Measurements from ENCODE around the gene RRAGD. TPM values are rescaled to one million over a fixed set of nuclear protein-coding genes. Genes with fewer than 3 reads are reported as not detected.

Gene RRAGD
- total and polyA plus RNA-seq, 3 donors from 2014 or later: 17.0 to 27.0 (median 19.4) TPM

- H3K9me3 ChIP-seq: no peaks in the 10 kb centered on the region
- no peaks in the 10 kb centered on the region for H3K27me3 ChIP-seq
- TF ChIP-seq POLR2A (IDR thresholded peaks at IDR 0.05): no peak
- no peak for TF ChIP-seq CTCF (IDR thresholded peaks at IDR 0.05)
- H3K27ac ChIP-seq: no peak overlapping the region
- no peaks in the 10 kb centered on the region for H3K4me1 ChIP-seq
- DNase-seq: no peak
- 78 to 81% methylated on average over 2 of the region's 2 CpGs for WGBS, 2 donors
- no peak overlapping the region for H3K4me3 ChIP-seq
- no peaks in the 10 kb centered on the region for H3K36me3 ChIP-seq (ENCODE audit: low read depth, missing control alignments)
- intact Hi-C loops (cut with DNase I; ENCODE audit: low total_unique reads): no loop called here
These were observed 42.2 kb upstream of the RRAGD start for GRCh38 chr6:89454300-89454699.

- no peaks in the 10 kb centered on the region for H3K4me1 ChIP-seq
- no peaks in the 10 kb centered on the region for H3K27me3 ChIP-seq
- no peaks in the 10 kb centered on the region for H3K9me3 ChIP-seq
- WGBS, 2 donors: 83 to 89% methylated on average over 1 of the region's 1 CpG
- intact Hi-C loops (cut with DNase I; ENCODE audit: low total_unique reads): no loop called here
- DNase-seq: no peak
- H3K27ac ChIP-seq: no peak overlapping the region
- H3K36me3 ChIP-seq (ENCODE audit: low read depth, missing control alignments): no peaks in the 10 kb centered on the region
- no peak overlapping the region for H3K4me3 ChIP-seq
- TF ChIP-seq CTCF (IDR thresholded peaks at IDR 0.05) (no peak), POLR2A (IDR thresholded peaks at IDR 0.05) (no peak)
These were observed 40.2 kb upstream of the RRAGD start for GRCh38 chr6:89452281-89452680.

GRCh38 chr6:89449193-89449592 lies 37.1 kb upstream of the RRAGD start:
- H3K4me1 ChIP-seq: no peaks in the 10 kb centered on the region
- no peaks in the 10 kb centered on the region for H3K36me3 ChIP-seq (ENCODE audit: low read depth, missing control alignments)
- WGBS, 2 donors: 44 to 47% methylated on average over 1 of the region's 1 CpG
- TF ChIP-seq CTCF (IDR thresholded peaks at IDR 0.05): no peak
- TF ChIP-seq POLR2A (IDR thresholded peaks at IDR 0.05): no peak
- H3K9me3 ChIP-seq: no peaks in the 10 kb centered on the region
- intact Hi-C loops (cut with DNase I; ENCODE audit: low total_unique reads): no loop called here
- no peak overlapping the region for H3K4me3 ChIP-seq
- DNase-seq: no peak
- H3K27ac ChIP-seq: no peak overlapping the region
- no peaks in the 10 kb centered on the region for H3K27me3 ChIP-seq

GRCh38 chr6:89443658-89444057 lies 31.6 kb upstream of the RRAGD start:
- intact Hi-C loops (cut with DNase I; ENCODE audit: low total_unique reads): no loop called here
- H3K27me3 ChIP-seq: no peaks in the 10 kb centered on the region
- 52 to 72% methylated on average over 5 of the region's 5 CpGs for WGBS, 2 donors

More at GRCh38 chr6:89443658-89444057, 31.6 kb upstream of the RRAGD start:
- H3K36me3 ChIP-seq (ENCODE audit: low read depth, missing control alignments): no peaks in the 10 kb centered on the region
- TF ChIP-seq POLR2A (IDR thresholded peaks at IDR 0.05) (no peak), CTCF (IDR thresholded peaks at IDR 0.05) (no peak)
- no peak overlapping the region for H3K27ac ChIP-seq
- H3K4me3 ChIP-seq: no peak overlapping the region
- H3K9me3 ChIP-seq: no peaks in the 10 kb centered on the region
- DNase-seq: no peak
- no peaks in the 10 kb centered on the region for H3K4me1 ChIP-seq
